22Rv1 (cell line): Measurements from ENCODE around the gene COL1A1.

ENCODE experiments used
- H3K27ac ChIP-seq: fragments of 450-650 bp; 2 replicates; pipeline ENCODE4 v1.5.1; 2017
- CTCF ChIP-seq: fragments of 450-650 bp; IDR thresholded peaks from 2 replicates; pipeline ENCODE4 v1.5.1; 2017; ENCODE audit warnings: mild to moderate bottlenecking
- ZFX ChIP-seq: fragments of 450-650 bp; IDR thresholded peaks from 2 replicates; pipeline ENCODE4 v1.6.1; 2017; ENCODE audit warnings: antibody characterized with exemption, borderline replicate concordance

COL1A1 gene

GRCh38 chr17:50205111-50205962, 3.9 kb upstream of the COL1A1 start:
- TF ChIP-seq CTCF: no peak
- no peak for TF ChIP-seq ZFX
- no peak overlapping the region for H3K27ac ChIP-seq

GRCh38 chr17:50204431-50204830, 3.0 kb upstream of the COL1A1 start:
- H3K27ac ChIP-seq: no peak overlapping the region
- no peak for TF ChIP-seq CTCF
- no peak for TF ChIP-seq ZFX

GRCh38 chr17:50203604-50204345, 2.3 kb upstream of the COL1A1 start:
- no peak overlapping the region for H3K27ac ChIP-seq
- no peak for TF ChIP-seq CTCF
- TF ChIP-seq ZFX: no peak

- TF ChIP-seq CTCF: no peak
- H3K27ac ChIP-seq: no peak overlapping the region
Measured at GRCh38 chr17:50203086-50203485, 1.7 kb upstream of the COL1A1 start.

- H3K27ac ChIP-seq: peak overlapping the region; percentile 95
- TF ChIP-seq CTCF (peak; percentile 99), ZFX (no peak)
Measured at GRCh38 chr17:50200457-50201275, 765 bp downstream of the COL1A1 start.

GRCh38 chr17:50199803-50200456, 1.5 kb downstream of the COL1A1 start:
- no peak for TF ChIP-seq ZFX
- no peak for TF ChIP-seq CTCF
- peak overlapping the region; percentile 95 for H3K27ac ChIP-seq
